NCI-H146 (cell line): ENCODE results near the gene PRKACG.
"Not testable (repeated sequence)": the region's sequence is repeated elsewhere in the genome, so short reads cannot be mapped to it uniquely, and the experiment has no call there.

Source experiments
- DNase-seq: peaks from one replicate; lab custom pipeline; 2025; lab: John Stamatoyannopoulos, UW

Gene PRKACG

DNA sequence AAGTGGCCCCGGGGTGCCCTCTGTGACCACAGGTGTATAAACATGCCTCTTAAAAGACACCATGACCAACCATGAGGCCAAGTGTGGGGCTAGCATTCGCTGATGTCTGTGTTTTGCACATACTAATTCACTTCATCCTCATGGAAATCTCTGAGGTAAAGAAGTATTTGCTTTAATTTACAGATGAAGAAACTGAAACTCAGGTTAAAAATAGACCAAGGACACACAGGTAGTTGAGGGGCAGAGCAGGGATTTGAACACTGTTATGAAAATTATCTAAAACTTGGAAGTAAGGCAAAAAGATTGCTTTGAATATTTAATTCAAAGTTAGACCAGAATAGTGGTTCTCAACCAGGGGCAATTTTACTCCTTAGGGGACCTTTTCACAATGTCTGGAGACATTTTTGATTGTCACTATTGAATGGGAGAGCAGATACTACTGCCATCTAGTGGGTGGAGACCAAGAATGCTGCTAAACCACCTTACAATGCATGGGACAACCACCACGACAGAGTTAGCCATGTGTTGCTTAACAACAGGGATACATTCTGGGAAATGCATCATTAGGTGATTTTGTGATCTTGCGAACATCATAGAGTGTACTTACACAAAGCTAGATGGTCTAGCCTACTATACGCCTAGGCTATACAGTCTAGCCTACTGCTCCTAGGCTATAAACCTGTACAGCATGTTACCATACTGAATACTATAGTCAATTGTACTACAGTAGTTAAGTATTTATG is 13.6 kb upstream of the PRKACG start:
- DNase-seq = peak; percentile 54

DNA sequence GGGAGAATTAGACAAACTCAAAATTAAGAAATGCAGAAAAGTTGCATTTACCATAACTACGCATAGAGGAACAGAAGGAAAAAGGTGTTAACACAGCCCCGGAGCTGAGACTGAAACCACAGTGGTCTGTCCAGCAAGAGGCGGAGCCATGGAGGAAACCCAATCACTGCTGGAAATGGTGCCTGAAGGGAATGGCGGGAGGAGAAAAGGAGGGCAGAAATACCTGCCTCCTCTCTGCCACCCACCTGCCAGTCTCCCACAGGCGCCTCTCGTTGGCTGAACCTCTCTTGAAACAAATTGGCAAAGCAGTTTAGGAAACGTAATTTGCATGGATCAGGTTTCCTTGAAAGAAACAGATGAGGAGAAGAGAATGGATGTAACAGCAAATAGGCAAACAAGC is 9.7 kb upstream of the PRKACG start:
- peak; percentile 77 for DNase-seq

DNA sequence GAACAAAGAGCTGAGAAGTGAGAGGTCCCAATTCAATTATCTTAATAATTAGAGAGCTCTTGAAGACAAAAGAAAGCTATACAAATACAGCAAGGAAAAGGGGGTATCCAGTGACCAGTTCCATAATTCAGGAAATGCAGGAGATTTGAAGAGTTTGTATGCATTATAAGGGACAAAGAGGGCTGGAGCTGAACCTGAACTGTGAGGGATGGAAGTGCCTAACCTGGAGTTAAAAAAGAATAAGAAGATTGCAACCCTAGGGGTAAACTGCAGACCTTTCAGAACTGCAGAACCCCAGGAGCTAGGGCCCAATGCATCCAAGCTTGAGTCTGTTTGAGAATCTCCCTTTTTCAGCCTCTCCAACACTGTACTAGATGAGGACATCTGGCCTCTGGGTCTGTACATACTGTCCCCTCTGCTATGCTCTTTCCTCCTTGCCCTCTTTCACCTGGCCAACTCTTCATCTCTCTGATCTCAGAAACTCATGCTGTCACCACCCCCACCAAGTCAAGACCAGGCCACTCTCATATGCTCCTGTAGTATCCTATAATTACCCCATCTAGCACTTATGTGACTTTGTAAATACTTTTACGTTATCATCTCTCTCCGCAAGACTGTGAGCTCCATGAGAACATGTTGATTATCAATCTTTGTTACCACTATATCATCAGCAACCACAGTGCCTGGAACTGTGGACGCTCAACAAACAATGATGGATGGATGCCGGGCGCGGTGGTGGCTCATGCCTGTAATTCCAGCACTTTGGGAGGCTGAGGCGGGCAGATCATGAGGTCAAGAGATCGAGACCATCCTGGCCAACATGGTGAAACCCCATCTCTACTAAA is 6.6 kb upstream of the PRKACG start:
- DNase-seq = no peak

DNA sequence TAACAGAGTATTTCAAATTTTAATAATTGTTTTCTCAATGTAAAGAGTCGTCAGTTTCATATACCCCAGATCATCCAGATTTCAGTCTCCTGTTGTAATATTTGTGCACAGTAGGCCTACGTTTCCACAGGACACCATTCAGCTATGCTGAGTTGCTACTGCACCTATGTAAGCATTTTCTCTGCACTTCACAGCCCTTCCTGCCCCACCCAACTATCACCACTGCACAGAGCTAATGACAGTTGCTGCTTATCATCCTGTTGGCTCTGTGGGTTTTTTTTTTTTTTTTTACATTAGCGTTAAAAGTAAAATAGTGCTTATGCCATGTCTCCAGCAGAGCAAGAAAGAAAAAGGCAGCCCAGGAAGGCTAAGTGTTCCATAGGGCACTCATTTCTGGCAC is 5.9 kb upstream of the PRKACG start:
- DNase-seq = peak; percentile 17

DNA sequence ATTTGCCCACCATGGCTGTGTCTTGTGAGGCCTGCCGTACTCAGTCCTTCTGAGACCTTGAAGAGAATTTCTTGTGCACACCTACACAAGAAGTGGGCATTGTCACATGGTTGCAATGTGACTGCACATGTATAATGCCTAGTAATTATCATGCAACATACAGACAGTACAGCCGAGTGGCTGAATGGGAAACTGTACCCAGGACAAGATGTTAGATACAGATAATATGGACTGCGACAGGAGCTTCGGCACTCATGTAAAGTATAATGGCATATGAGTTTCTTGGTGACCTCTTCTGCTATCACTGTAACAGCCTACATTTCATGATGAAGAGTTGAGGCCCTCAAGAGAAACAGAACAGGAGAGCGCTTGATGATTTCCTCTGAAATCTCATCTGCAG is 4.8 kb upstream of the PRKACG start:
- DNase-seq = no peak

DNA sequence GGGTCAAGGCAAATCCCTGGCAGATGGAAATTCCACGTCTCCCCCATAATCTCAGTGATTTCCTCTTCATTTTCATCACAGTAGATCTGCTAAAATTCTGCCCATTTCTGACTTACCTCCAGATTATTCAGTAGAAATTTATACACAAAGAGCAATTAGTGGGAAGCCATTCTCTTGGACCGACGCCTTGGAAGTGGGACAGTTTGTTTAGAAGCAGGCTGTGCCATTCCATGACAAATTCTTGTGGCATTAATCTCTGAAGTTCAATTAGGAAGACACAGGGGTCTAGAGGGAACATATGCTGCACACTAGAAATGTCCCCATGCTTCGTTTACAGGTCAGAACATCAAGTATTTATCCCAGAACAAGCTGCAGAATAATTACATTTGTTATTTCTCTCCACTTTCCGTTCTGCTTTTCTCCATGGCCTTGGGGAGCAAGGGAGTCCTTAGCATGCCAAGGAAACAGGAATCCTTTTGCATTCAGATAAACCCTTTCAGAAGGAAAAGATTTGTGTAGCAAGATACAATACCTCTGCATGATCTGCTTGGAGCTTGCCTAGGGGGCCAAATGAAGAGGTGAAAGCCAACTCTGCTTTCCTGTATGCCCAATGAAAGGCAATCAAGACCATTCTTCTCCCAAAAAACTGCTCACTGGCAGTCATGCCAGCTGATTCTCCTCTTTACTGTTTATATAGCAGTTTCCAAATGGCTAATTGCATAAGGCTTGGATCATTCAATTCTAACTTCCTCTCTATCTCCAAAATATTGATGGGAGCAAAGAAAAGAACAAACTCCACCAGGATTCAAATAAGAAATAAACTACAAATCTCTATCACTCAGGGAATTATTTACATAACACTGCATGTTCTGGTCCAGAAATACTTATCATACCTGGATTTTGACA is 2.5 kb upstream of the PRKACG start:
- no peak for DNase-seq

DNA sequence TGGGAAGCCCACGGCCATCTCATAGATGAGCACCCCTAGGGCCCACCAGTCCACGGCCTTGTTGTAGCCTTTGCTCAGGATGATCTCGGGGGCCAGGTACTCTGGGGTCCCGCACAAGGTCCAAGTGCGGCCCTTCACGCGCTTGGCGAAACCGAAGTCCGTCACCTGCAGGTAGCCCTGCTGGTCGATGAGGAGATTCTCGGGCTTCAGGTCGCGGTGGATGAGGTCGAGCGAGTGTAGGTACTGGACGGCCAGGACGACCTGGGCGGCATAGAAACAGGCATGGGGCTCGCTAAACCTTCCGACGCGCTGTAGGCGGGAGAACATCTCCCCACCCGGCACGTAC is 558 bp downstream of the PRKACG start:
- no peak for DNase-seq

DNA sequence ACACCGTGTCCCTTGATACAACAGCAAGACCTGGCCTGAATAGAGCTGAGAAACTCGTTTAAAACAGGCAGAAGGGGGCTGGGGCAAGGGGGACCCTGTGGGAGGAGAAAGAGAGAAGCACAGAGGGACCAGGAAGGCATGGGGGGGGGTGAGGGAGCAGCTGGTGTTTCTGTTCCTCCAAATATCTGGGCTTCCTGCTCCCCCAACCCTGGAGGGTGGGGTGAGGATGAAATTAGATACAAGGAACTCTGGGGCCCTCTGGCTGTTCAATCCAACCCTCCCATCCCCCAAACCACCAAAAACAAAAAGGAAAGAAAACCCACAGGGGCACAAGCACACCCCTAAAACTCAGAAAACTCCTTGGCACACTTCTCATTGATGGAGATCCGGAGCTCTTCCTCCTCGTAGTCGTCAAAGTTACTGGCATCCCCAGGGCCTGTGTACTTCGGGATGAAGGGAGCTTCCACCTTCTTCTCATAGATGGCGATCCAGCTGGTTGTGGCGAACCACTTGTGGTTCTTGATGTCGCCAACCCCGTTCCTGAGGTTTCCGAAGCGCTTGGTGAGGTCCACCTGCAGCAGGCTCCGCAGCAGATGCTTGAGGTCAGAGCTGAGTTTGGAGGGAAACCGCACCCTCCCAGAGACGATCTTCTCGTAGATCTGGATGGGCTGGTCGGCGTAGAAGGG is 1.1 kb downstream of the PRKACG start:
- DNase-seq = no peak

DNA sequence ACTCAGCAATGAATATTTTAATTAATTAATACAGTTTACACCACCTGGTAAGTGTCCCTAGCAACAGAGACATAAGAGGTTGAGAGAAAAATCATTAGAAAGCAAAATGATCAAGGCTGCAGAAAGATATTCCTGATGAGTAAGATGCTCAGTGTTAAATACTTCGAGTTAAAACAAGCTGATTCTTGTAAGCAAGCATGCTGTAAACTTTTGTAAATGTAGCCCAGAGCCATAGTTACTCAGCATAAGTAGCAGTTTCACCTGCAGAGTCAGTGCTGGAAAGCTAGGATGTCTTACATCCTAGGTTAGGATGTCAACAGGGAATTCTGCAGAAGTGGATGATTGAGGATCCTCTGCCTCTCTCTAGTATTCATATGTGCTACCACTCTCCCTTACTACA is 4.2 kb downstream of the PRKACG start:
- DNase-seq = no peak

DNA sequence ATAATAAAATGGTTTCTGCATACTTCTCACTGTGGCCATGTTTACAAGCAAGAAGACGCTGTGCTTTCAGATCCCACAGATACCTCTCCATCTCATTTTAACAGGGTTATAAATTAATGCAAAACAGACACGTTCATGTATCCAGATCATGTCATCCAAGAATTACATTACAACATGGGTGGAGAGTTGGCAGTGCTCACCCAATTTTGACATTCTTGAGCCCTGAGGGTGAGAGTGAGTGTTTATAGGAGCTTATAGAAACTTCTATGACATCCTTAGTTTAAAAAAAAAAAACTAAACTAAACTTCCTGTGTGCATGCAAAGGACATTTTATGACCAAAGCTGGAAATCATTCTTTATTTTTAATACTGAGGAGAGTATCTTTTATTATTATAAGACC is 9.1 kb downstream of the PRKACG start:
- no peak for DNase-seq

DNA sequence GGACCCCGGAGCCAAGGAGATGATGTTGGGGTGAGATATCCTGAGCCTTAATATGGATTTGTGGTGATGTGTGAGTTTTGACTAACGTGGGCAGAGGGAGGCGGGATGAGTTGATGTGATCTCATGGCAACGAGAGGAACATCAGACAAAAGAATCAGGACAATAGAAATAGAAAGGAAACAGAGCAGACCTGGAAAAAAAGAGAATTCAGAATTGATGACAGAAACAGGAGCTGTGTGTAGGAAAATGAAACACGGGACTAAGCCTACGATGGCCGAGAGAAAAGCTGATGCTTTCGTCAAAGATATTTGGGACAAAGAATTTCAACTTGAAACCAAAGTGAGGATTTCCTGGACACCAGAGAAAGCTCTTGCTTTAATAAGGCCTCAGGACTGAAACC is 10.9 kb downstream of the PRKACG start:
- DNase-seq = no peak

DNA sequence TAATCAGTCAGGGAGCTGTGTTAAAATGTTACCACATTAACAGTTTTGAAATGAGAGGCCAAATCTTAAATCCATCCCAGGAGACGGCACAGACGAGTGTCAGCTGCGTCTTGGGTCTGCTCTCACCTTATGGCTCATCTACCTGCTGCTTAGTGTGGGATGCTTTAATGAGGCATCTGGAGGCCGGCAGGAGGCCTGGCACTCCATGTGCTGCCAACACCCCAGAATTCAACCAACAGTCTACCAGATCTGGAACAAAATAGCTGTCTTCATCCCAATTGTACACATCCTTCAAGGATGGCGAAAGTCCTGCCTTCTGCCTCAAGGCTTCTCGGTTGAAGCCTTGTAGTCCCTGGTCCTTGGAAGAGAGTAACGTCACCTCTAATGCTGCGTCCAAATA is 12.0 kb downstream of the PRKACG start:
- DNase-seq = no peak

DNA sequence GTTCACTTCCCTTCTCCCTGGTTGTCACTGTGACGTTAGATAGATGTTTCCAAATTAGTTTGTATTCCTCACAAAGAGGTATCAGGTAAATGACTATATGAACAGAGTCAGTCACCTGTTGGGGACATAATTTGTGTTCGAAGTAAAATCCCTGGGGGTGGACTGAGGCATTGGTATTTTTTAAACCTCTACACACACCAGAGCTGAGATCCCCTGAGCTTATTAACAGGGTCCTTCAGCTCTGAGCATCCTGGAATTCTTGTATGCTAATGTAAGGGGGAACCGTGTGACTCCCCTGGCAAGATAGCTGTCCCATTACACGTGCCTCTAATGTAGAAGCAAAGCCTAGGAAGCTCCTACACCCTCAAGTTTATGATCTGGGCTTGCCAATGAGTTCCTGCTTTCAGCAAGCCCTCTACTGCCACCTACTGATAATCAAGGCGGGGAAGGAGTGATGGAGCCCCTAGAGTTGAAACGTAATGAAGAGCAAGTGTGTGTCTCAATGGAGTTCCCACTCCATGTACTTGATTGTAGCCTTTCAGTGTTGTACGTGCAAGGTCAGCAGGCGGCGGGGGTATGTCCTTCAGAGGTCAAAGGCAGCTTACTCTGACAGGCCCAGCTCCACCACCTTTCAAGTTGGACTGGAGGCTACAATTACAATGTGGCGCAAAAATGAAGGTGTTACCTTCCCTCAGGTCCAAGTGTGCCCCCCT is 14.4 kb downstream of the PRKACG start:
- peak; percentile 74 for DNase-seq

DNA sequence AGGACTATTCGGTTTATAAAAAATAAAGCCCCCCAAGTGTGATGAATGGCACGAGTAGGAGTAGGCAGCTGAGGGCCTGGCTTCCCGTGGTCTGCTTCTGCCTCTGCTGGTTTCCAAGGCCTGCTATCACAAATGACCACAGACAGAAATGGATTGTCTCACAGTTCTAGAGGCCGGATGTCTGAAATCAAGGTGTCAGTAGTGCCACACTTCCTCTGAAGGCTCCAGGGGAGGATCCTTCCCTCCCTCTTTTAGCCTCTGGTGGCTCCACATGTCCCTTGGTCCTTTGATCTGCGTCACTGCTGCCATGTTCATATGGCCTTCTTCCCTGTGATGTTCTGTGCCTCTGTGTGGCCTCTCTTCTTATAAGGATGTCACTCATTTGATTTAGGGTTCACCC is 15.1 kb downstream of the PRKACG start:
- DNase-seq = no peak

DNA sequence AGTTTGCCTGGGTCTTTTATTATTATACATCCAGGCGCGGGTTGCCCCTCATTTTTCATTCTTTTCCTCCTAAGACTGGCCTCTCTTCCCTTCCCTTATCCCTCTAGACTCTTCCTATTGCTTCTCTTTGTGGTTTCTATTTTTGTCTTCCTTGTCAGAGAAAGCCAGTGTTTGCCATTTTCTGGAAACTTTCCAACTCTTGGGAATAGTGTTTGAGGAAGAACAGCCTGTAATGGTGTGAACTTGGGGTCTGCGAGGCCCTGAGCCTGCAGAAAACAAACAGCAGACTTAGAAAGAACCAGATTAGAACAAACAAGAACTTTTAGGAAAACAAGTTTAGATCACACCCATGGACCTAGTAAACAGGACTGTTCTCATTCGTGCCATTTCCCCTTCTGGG is 15.5 kb downstream of the PRKACG start:
- no peak for DNase-seq

DNA sequence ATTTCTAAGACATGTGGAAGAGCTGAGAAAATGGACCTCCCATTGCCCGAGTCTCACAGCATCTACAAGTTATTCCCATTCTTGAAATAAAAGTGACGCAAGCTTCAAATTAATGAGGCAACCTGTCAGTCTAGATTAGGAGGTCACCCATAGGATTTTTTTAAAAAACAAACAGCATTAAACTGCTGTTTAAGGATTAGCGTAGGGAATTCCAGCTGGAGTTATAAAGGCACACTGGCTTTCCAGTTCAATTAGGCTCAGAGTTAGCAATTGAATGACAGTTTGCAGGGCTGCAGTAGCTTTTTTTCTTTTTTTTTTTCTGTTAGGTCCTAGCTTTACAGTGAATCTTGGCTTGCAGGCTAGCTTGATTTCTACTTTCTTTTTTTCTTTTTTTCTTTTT is 16.2 kb downstream of the PRKACG start:
- no peak for DNase-seq

DNA sequence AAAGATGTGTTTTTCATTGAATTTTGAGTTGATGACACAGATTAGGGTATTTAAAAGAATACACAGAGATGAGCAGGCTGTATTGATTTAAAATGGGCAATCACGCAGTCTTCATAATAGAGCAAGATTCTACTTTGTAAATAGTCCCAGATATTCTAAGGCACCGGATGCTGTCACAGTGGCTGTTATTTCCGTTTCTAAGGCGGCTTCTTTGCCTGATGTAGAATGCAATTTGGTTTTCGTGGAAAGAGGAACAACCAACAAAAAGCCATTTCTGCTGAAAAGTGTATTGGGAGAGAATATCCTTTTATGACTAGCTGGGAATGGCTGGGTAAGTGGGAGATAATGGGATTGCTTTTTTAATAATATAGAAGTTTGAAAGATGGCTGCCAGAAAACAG is 17.5 kb downstream of the PRKACG start:
- peak; percentile 27 for DNase-seq

DNA sequence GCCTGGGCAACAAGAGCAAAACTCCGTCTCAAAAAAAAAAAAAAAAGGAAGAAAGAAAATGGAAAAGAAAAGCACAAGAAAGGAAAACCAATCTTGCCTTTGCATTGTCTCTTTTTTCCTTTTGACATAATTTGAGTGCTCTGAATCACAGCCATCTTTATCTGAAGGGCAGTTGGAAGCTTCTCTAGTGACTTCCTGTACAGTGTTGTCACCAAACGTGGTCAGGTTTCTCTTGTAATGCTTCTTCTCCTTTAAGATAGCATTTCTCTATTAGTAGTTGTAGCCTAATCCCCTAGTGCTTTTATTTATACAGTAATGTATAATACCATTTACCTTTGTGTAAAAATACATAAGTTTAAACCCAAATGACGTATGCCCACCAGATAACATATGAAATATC is 18.1 kb downstream of the PRKACG start:
- no peak for DNase-seq

DNA sequence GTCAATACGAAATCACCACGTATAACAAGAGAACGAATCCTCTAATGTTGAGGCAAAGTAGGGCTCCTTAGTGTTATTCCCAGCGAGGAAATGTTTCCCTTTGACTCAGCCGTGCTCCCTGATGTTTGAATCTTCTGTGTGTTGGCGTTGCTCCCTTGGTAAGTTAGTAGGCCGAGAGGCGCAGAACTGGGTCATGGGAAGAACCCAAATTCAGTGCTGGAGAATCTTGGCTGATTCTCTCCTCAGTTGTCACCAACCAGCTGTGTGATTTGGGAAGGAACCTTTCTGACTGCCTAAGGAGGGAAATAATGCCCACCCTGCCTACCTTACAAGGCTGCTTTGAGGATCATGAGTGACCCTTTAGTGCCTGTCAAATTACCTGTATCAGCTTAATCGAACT is 22.5 kb downstream of the PRKACG start:
- no peak for DNase-seq

DNA sequence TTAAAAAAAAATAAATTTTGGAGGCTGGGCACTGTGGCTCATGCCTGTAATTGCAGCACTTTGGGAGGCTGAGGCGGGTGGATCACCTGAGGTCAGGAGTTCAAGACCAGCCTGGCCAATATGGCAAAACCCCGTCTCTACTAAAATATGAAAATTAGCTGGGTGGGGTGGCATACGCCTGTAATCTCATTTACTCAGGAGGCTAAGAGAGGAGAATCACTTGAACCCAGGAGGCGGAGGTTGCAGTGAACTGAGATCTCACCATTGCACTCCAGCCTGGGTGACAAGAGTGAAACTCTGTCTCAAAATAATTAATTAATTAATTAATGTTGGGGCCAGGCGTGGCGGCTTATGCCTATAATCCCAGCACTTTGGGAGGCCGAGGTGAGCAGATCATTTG is 27.0 kb downstream of the PRKACG start:
- DNase-seq = not testable (repeated sequence)
